AG08396 (cell line): Measurements from ENCODE around the gene DCDC1.

ENCODE experiments used
- DNase-seq: peaks from one replicate; pipeline ENCODE4 v3.0.0; 2012; ENCODE audit warnings: low spot score, mixed read lengths

Gene DCDC1

GRCh38 chr11:31369348-31370329, at the start of gene DCDC1, which contains the start of gene DNAJC24:
DCDC1 (minus strand) TSS chr11:31369739; CDS start chr11:31328280, 41,459 bp downstream.
DNAJC24 (plus strand) TSS chr11:31369860; CDS start chr11:31370749, 889 bp downstream.
- DNase-seq = peak; percentile 90

- no peak for DNase-seq
Measured at GRCh38 chr11:31419138-31419537, 49.6 kb upstream of the DCDC1 start.

GRCh38 chr11:31417816-31418215, 48.3 kb upstream of the DCDC1 start:
- no peak for DNase-seq

- DNase-seq = no peak
Measured at GRCh38 chr11:31417357-31417756, 47.8 kb upstream of the DCDC1 start.

- no peak for DNase-seq
Measured at GRCh38 chr11:31415435-31415834, 45.9 kb upstream of the DCDC1 start.

GRCh38 chr11:31414338-31414737, 44.8 kb upstream of the DCDC1 start:
- DNase-seq = no peak

GRCh38 chr11:31412946-31413345, 43.4 kb upstream of the DCDC1 start:
- peak; percentile 4 for DNase-seq

- DNase-seq = no peak
Measured at GRCh38 chr11:31408201-31408600, 38.7 kb upstream of the DCDC1 start.

- DNase-seq = no peak
Measured at GRCh38 chr11:31404614-31405013, 35.1 kb upstream of the DCDC1 start.

- DNase-seq = peak; percentile 7
Measured at GRCh38 chr11:31397239-31397834, 27.8 kb upstream of the DCDC1 start.

- DNase-seq = no peak
Measured at GRCh38 chr11:31387379-31387778, 17.8 kb upstream of the DCDC1 start.

GRCh38 chr11:31383116-31383515, 13.6 kb upstream of the DCDC1 start:
- no peak for DNase-seq

GRCh38 chr11:31375879-31376278, 6.3 kb upstream of the DCDC1 start:
- no peak for DNase-seq

GRCh38 chr11:31366795-31367194, 2.7 kb downstream of the DCDC1 start:
- DNase-seq = no peak

GRCh38 chr11:31361743-31362142, 7.8 kb downstream of the DCDC1 start:
- DNase-seq = no peak

GRCh38 chr11:31355817-31356216, 13.7 kb downstream of the DCDC1 start:
- no peak for DNase-seq

GRCh38 chr11:31355131-31355530, 14.4 kb downstream of the DCDC1 start:
- no peak for DNase-seq

- DNase-seq = no peak
Measured at GRCh38 chr11:31351168-31351567, 18.4 kb downstream of the DCDC1 start.

GRCh38 chr11:31340903-31341572, 28.5 kb downstream of the DCDC1 start:
- DNase-seq = peak; percentile 22

- DNase-seq = no peak
Measured at GRCh38 chr11:31337806-31338205, 31.7 kb downstream of the DCDC1 start.

GRCh38 chr11:31328697-31329096, 40.8 kb downstream of the DCDC1 start:
- no peak for DNase-seq

- no peak for DNase-seq
Measured at GRCh38 chr11:31327417-31327816, 42.1 kb downstream of the DCDC1 start.
